ENCODE data around the gene ITPRIP. TPM values are rescaled to one million over a fixed set of nuclear protein-coding genes. Genes with fewer than 3 reads are reported as not detected.
A peak's percentile ranks its signal among the peaks of the same experiment; 100 is the strongest.

ITPRIP gene
- total RNA-seq (2014; rRNA removed; shearing (Covaris generic)) = 14.0 and 20.0 TPM in 2 replicates
- polyA plus RNA-seq (2015; cell fraction: cytosol; rRNA removed) = 64.3 and 65.9 TPM in 2 replicates
- polyA plus RNA-seq (2015; cell fraction: nucleus; rRNA removed) = 96.2 and 99.9 TPM in 2 replicates

- peak; percentile 92 for DNase-seq (ENCODE audit: low read depth)
Measured at GRCh38 chr10:104337985-104338735, at the start of gene ITPRIP. TSS of gene ITPRIP (minus strand) at chr10:104338465. CDS start at chr10:104316051, 22,414 bp downstream.

GRCh38 chr10:104387130-104387888 lies 49.0 kb upstream of the ITPRIP start:
- DNase-seq (ENCODE audit: low read depth) = no peak

DNA sequence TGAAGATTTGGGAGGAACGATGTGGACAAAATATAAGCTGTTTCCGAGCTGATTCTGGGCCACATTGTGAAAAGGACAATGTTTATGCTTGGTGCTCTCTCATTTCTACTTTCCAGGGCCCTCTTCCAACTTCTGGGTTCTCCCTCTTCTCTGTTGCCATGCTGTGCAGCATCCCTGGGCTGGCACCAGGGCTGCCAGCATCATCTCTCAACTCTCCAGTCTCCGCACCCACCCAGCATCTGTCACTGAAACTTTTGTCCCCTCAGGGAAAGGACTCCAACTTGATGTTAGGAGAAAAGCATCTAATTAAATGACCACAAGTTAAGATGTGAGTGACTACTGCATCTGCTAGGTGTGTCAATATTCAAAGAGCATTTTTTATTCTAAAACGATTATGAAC lies 42.1 kb upstream of the ITPRIP start:
- no peak for DNase-seq (ENCODE audit: low read depth)

GRCh38 chr10:104376784-104377300 lies 38.6 kb upstream of the ITPRIP start:
- DNase-seq (ENCODE audit: low read depth) = no peak

GRCh38 chr10:104374591-104374990 lies 36.3 kb upstream of the ITPRIP start:
- DNase-seq (ENCODE audit: low read depth) = no peak

DNA sequence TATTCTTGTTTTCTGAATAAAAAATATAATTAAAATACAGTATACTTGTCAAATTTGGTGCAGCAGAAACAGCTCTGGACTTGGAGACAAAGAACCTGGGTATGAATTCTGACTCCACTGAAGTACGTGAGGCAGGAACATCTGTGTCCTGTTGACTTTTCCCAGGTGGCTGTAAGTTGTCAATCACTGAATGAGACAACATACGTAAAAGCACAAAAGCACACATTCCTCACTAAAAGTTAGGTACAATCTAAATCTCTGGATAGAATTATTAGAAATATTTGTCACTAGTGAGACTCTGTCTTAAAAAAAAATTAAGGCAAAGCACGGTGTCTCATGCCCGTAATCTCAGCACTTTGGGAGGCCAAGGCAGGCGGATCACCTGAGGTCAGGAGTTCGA lies 33.5 kb upstream of the ITPRIP start:
- no peak for DNase-seq (ENCODE audit: low read depth)

DNA sequence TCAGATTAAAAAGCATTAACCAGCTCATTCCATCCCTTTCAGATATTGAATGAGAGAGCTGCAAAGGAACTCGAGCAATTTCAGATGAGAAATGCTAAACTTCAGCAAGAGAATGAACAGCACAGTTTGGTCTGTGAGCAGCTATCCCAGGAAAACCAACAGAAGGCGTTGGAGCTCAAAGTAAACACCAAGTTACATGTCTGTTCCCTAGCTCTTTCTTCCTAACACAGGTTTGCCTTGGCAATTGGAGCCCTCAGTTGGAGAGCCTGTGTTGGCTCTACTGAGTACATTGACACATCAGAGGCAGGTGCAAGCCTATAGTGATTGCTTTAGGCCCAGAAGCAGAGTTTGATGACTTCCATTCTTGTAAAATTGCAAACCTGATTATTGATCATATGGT lies 30.1 kb upstream of the ITPRIP start:
- DNase-seq (ENCODE audit: low read depth) = no peak

DNA sequence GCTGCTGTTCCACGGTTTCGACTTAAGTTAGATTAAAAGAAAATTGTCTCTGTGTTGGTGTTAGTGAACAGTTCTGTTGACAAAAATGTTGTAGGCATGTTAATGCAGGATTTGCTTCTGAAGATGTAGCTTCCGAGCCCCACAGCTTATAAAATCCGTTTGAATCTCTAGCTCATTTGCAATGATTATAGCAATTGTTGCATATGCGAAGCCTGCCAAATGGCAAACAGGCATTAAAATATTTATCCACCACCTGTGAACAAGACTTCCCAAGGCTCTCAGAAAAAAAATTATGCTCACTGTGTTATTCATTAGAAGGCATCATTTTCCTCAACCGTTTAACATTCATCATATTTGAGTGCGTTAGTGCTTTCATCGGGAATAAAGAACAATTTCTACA lies 29.6 kb upstream of the ITPRIP start:
- no peak for DNase-seq (ENCODE audit: low read depth)

DNA sequence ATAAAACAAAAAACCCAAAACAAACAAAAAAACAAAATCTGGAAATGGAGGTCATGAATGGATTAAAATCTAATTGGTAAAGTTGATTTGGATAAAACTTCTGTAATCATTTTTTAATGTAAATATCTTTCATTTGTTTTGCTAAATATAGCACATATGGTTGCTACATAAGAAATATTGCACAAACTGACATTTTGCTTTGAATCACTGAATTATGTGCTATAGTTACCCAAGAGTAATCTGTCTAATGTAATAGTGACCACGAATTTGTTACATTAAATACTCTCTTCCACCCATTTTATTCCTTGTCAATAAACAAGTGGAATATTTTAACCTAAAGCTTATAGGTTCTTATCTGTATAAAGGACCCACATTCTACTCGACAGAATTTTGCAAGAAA lies 21.5 kb upstream of the ITPRIP start:
- DNase-seq (ENCODE audit: low read depth) = no peak

DNA sequence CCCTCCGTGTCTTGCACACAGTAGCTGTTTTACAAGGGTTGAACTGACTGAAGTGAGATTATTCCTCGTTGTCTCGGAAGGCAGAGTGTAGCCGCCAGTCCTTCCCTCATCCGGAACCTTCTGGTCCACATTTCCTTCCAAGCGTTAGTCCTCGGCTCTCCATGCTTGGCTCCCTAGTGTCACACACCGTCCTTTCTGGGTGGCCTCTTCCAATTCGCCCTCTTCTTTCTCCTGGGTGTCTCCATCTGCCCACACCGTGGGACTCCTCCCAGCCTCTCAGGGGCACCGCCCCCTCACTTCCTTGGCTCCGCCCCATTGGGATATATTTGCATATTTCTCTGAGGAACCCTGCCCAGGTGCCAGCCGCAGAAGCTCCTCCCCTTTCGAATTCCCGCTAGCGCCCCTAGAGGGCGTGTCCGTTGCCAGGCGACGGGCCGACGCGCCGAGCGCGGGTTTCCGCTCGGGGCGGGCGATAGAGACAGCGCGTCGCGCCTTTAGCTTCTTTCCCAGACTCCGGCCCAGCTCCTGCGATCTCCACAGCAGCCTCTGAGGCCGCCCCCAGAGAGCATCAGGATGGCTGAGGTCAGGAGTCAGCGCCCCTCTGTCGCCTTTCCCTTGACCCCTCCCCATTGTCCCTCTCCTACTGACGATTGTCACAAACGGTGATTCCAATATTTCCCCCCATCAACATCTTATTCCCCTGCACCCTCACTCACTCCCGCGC lies 15.2 kb upstream of the ITPRIP start, which contains the start of gene CFAP58:
Gene CFAP58, plus strand, starts transcription at position 509 of the 724 bp plus-strand sequence. Its CDS starts 65 bp downstream, at position 574.
- DNase-seq (ENCODE audit: low read depth) = peak; percentile 80

- DNase-seq (ENCODE audit: low read depth) = no peak
Measured at GRCh38 chr10:104351919-104352318, 13.7 kb upstream of the ITPRIP start.

- DNase-seq (ENCODE audit: low read depth) = peak; percentile 80
Measured at GRCh38 chr10:104351061-104351702, 12.9 kb upstream of the ITPRIP start.

GRCh38 chr10:104350127-104350635 lies 11.9 kb upstream of the ITPRIP start:
- DNase-seq (ENCODE audit: low read depth) = peak; percentile 71

- peak; percentile 64 for DNase-seq (ENCODE audit: low read depth)
Measured at GRCh38 chr10:104349623-104350126, 11.4 kb upstream of the ITPRIP start.

GRCh38 chr10:104348601-104349000 lies 10.3 kb upstream of the ITPRIP start:
- no peak for DNase-seq (ENCODE audit: low read depth)

DNA sequence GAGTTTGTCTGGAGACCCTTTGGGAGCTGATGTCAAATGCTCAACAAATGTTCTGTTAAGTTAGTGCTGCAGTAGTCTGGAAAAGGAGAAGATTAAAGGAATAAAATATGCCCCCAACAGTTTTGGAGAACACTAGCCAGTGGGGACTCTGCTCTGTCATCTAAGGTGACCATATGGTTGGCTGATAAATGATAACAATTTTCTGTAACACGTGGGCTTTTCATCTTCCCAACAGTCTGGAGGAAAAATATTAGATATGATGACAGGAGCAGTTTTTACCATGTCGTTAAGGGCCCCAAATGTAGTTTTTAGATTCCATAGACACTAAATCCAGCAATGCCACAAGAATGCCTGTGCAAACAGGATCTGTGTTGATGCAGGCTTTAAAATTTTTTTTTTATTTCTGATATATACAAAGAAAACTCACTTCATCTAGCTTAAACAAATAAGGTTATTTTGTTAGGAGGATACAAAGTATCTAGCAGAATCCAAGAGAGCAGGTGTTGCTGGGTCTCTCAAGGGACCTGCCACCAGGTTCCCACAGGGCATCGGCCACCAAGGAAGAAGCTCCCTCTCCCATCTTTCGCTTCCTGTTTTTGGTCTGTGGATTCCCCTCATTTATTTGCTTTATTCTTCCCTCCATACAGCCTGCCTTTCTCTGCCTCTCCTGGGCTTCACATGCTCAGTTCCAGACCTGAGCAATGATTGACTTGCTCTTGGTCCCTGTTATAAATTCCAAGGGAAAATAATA lies 9.2 kb upstream of the ITPRIP start:
- no peak for DNase-seq (ENCODE audit: low read depth)

DNA sequence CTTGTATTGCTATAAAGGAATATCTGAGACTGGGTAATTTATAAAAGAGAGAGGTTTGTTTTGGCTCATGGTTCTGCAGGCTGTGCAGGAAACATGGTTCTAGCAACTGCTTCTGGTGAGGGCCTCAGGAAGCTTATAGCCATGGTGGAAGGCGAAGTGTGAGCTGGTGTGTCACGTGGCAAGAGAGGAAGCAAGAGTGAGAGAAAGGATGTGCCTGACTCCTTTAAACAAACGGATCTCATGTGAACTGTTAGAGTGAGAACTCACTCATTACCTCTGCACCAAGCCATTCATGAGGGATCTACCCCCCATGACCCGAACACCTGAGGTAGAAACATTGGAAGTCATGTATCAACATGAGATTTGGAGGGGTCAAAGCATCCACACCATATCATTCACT lies 7.7 kb upstream of the ITPRIP start:
- DNase-seq (ENCODE audit: low read depth) = no peak

DNA sequence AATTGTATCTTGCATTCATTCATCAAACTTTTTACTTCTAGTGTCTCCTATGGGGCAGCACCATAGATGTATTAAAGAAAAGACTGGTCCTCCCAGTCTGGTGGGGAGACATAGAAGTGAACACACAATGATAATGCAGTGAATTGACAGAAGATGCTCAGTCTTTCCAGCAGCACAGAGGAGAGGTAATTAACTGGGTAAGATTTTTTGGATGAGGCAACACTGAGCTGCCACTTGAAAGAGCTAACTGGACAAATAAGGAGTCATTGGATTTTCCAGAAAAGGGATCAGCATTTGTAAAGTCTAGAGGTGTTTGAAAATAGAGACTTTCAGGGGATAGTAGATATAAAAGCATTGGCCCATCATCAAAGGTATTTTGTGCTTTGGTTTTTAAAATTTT lies 7.2 kb upstream of the ITPRIP start:
- no peak for DNase-seq (ENCODE audit: low read depth)

- no peak for DNase-seq (ENCODE audit: low read depth)
Measured at GRCh38 chr10:104344219-104344618, 6.0 kb upstream of the ITPRIP start.

GRCh38 chr10:104342941-104343411 lies 4.7 kb upstream of the ITPRIP start:
- peak; percentile 64 for DNase-seq (ENCODE audit: low read depth)
